Psoas muscle (tissue), 8 donors: ENCODE measurements around the gene PLA2G1B. TPM values are rescaled to one million over a fixed set of nuclear protein-coding genes. Genes with fewer than 3 reads are reported as not detected.

Experiments
- ATAC-seq, 4 donors: fragments of 200-7000 bp; cut with Tn5 transposase; one replicate each; pipeline ENCODE4 v1.9.1; 2020; ENCODE audit warnings: moderate library complexity in 3 of 4, mild to moderate bottlenecking in 2 of 4
- DNase-seq, 2 donors: peaks; one replicate each; pipeline ENCODE4 v3.0.0-alpha.2; 2020
- H3K27ac ChIP-seq: fragments of 200-600 bp; one replicate; pipeline ENCODE4 v1.8.0; 2022
- H3K27me3 ChIP-seq, 3 donors: fragments of 200-600 bp in 1 of 3; one replicate each; pipeline versions ENCODE4 v1.6.1 to v1.8.0; 2013 to 2022; ENCODE audit warnings: low read length in 2 of 3, mild to moderate bottlenecking in 2 of 3, moderate library complexity in 1 of 3; ENCODE audit not compliant: insufficient read depth in 3 of 3
- H3K36me3 ChIP-seq, 2 donors: fragments of 200-600 bp in 1 of 2; one replicate each; pipeline versions ENCODE4 v1.6.1 to v1.8.0; 2013 to 2022; ENCODE audit warnings: low read depth in 1 of 2, mild to moderate bottlenecking in 1 of 2, moderate library complexity in 1 of 2; ENCODE audit not compliant: insufficient read depth in 1 of 2
- H3K4me1 ChIP-seq: fragments of 200-600 bp; one replicate; pipeline ENCODE4 v1.8.0; 2022
- H3K4me3 ChIP-seq: fragments of 200-600 bp; one replicate; pipeline ENCODE4 v1.8.0; 2022; ENCODE audit warnings: mild to moderate bottlenecking
- H3K9me3 ChIP-seq: fragments of 200-600 bp; one replicate; pipeline ENCODE4 v1.8.0; 2022
- CTCF ChIP-seq: fragments of 200-600 bp; IDR thresholded peaks from one replicate; pipeline ENCODE4 v1.8.0; 2022; ENCODE audit warnings: antibody characterized with exemption
- WGBS, 3 donors: extraction: QIAGEN DNeasy Blood & Tissue Kit; methylation state at CpG; one replicate each; pipeline versions ENCODE4 v1.1.6 to v1.1.7; 2013; 5-methylcytosine and 5-hydroxymethylcytosine counted together
- intact Hi-C, 2 donors: fragments of 100-400 bp; cut with DNase I; formaldehyde crosslinking; loops; one replicate each; pipeline versions ENCODE4 v1.11.0 to v1.14.2; 2022
- polyA plus RNA-seq, 3 donors: library from polyadenylated mRNA; stranded (reverse); fragments of 200-250 nt; gene quantifications; one replicate each; pipeline ENCODE4 v1.2.3, GENCODE V29; 2013
- total RNA-seq, 4 donors: library from RNA; stranded (reverse); fragmentation: NEBNext Ultra II Directional in 2 of 4; extraction: Animal tissue kit (Norgen Biotek cat#: 25700) in 2 of 4; gene quantifications; one replicate each; pipeline versions ENCODE4 v1.2.1 to v1.2.4, GENCODE V29; 2021 to 2023
- donor health status: healthy with polysubstance abuse.
- donor health status: DM: no; HTN: no; CAD: no; lungs with moderate emphysema.
- donor health status: Bipolar disorder and iron deficiency.
- donor health status: healthy.
- donor health status: DM: yes; HTN: yes; CAD: no.
- donor health status: DM: no; HTN: no; CAD: no.
- donor health status: DM: no; HTN: no; CAD: no.
- donor health status: DM: yes; HTN: yes; CAD: no.

PLA2G1B gene
- total and polyA plus RNA-seq, 7 donors = 0.39 to 1.0 (median 0.81) TPM; not detected in 4

- intact Hi-C loops = loop anchor here (5.0 to 10.0 kb wide), 2 partner anchors 106 to 113 kb away; partner anchors contain the start of gene COX6A1 (in 1 of the 2)
- ATAC-seq = no peak
- no peak overlapping the region for H3K4me3 ChIP-seq
Observed at GRCh38 chr12:120321382-120322202, 6.0 kb downstream of the PLA2G1B start.

GRCh38 chr12:120317224-120318105, 10.1 kb downstream of the PLA2G1B start:
- ATAC-seq (peak; percentile 99 to 100 (median 100)), DNase-seq (peak; percentile 99 to 100)
- Histone ChIP-seq H3K4me1 (peaks cover 7% of the 10 kb centered on the region), H3K27ac (peak overlapping the region; percentile 86), H3K36me3 (peaks cover 0 to 13% of the 10 kb centered on the region in 2 donors), H3K4me3 (peak overlapping the region; percentile 70), H3K27me3 (no peaks in the 10 kb centered on the region), H3K9me3 (no peaks in the 10 kb centered on the region)
- peak; percentile 53 for TF ChIP-seq CTCF
- intact Hi-C loops = no loop called here
- 1 to 2% (median 1%) methylated on average over 42 of the region's 42 CpGs for WGBS, 3 donors

More at GRCh38 chr12:120321382-120322202, 6.0 kb downstream of the PLA2G1B start:
- H3K9me3 ChIP-seq = no peaks in the 10 kb centered on the region
- DNase-seq = no peak
- TF ChIP-seq CTCF = no peak
- H3K36me3 ChIP-seq = no peaks in the 10 kb centered on the region
- no peak overlapping the region for H3K27ac ChIP-seq
- peaks cover 4% of the 10 kb centered on the region for H3K4me1 ChIP-seq
- no peaks in the 10 kb centered on the region for H3K27me3 ChIP-seq
- WGBS, 3 donors = 49 to 58% (median 51%) methylated on average over 13 of the region's 13 CpGs

- Histone ChIP-seq H3K36me3 (peaks cover 0 to 13% of the 10 kb centered on the region in 2 donors), H3K27me3 (no peaks in the 10 kb centered on the region), H3K4me1 (peaks cover 7% of the 10 kb centered on the region), H3K9me3 (no peaks in the 10 kb centered on the region), H3K27ac (peak overlapping the region; percentile 86), H3K4me3 (peak overlapping the region; percentile 70)
- TF ChIP-seq CTCF = no peak
- WGBS, 3 donors = 36 to 44% (median 42%) methylated on average over 9 of the region's 9 CpGs
- no peak for DNase-seq
- peak; percentile 0 to 35 (median 4) for ATAC-seq
- intact Hi-C loops = no loop called here
Observed at GRCh38 chr12:120316798-120317223, 10.8 kb downstream of the PLA2G1B start.

GRCh38 chr12:120314220-120314619, 13.4 kb downstream of the PLA2G1B start:
- H3K27me3 ChIP-seq = no peaks in the 10 kb centered on the region
- intact Hi-C loops = no loop called here
- no peak overlapping the region for H3K27ac ChIP-seq
- TF ChIP-seq CTCF = no peak
- peaks cover 7% of the 10 kb centered on the region for H3K4me1 ChIP-seq
- no peak overlapping the region for H3K4me3 ChIP-seq
- H3K9me3 ChIP-seq = no peaks in the 10 kb centered on the region
- DNase-seq (no peak), ATAC-seq (no peak)
- H3K36me3 ChIP-seq = peaks cover 0 to 13% of the 10 kb centered on the region in 2 donors
- 54 to 59% (median 57%) methylated on average over 5 of the region's 5 CpGs for WGBS, 3 donors
